Subcutaneous adipose tissue (tissue), 4 donors: ENCODE results near the gene HERPUD1. TPM values are rescaled to one million over a fixed set of nuclear protein-coding genes. Genes with fewer than 3 reads are reported as not detected.

ENCODE experiments used
- total RNA-seq, 4 donors: library from RNA; depleted of rRNA; stranded (reverse); fragments of >200 nt; gene quantifications; one replicate each; pipeline ENCODE4 v1.1.0, GENCODE V29; 2016
- TF ChIP-seq, protein P1 (sequence below): fragments of 450-650 bp; IDR thresholded peaks from one replicate; pipeline ENCODE4 v1.5.1; 2016; ENCODE audit warnings: low read depth, mild to moderate bottlenecking, control low read depth, antibody characterized with exemption, moderate library complexity

The HERPUD1 gene
- total RNA-seq, 4 donors from 2014 or later: 134 to 230 (median 170) TPM

DNA sequence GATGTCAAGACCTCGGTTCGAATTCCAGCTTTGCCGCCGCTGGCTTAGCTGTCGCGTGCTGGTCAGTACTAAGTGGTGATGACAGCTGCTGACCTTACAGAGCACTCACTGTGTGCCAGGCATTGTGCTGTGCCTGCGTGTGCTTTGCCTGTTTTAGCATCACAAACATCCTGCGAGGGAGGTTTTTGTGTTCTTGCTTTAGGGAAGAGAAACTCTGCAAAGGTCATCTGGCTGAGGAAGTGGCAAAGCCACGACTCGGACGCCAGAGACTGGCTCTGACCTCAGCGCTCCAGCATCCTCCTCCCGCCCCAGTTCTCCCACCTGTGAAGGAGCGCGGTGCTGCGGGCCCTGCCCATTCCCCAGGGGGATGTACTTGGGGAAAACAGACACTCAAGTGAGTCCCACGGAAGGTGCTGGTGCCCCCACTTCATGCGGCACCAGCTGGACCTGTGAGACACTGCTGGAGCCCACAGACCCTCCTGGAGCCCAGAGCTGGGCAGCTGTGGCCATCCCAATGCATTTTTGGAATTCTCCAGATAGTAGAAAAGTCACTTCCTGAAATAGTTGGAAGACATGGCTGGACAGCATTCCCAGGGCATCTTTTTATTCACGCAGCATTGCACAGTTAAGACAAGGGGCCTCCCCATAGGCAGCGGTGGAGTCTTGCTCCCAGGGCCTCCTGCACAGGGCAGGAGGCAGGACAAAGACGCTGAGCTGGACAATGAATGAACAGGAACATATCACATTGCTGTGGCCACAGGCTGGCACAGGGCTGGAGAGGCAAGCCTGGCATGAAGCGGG lies 20.0 kb upstream of the HERPUD1 start:
- TF ChIP-seq, protein P1, sequence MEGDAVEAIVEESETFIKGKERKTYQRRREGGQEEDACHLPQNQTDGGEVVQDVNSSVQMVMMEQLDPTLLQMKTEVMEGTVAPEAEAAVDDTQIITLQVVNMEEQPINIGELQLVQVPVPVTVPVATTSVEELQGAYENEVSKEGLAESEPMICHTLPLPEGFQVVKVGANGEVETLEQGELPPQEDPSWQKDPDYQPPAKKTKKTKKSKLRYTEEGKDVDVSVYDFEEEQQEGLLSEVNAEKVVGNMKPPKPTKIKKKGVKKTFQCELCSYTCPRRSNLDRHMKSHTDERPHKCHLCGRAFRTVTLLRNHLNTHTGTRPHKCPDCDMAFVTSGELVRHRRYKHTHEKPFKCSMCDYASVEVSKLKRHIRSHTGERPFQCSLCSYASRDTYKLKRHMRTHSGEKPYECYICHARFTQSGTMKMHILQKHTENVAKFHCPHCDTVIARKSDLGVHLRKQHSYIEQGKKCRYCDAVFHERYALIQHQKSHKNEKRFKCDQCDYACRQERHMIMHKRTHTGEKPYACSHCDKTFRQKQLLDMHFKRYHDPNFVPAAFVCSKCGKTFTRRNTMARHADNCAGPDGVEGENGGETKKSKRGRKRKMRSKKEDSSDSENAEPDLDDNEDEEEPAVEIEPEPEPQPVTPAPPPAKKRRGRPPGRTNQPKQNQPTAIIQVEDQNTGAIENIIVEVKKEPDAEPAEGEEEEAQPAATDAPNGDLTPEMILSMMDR: no peak

DNA sequence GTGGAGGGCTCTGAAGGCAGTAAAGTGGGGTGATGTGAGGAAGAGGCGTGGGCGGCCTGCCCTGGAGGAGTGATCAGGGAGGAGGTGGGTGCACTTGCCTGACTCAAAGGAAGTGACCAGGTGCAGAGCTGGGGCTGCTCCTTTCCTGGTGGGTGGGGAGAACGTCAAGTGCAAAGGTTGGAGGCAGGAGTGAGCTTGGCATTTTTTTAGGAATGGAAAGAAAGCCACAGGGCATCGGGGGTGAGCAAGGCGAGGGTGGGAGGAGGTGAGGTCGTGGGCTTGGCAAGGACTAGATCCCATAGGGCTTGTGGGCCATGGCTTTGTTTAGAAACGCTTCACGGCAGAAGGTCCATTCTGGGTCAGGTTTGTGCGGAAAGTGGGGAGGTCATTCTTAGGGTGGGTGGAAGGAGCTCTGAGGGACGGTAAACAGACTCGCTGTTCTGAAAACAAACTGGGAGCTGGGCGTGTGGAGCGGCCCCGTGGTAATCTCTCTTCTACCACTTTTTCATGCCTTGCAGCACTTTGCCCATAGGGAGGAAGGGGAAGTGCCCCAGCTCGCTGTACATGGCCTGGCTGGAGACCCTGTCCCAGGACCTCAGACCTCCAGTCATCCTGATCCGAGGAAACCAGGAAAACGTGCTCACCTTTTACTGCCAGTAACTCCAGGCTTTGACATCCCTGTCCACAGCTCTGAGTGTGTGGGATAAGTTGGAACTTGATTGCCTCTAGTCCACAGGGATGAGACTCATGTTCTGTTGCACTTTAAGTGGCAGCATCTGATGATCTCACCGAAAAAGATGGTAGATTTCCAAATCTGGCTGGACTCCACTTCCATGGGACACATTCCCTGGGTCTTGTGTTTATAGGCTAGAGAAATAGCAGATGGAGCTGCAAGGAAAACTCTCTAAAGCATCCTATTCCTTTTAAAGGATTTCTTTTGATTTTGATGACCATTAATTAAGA lies 18.9 kb upstream of the HERPUD1 start:
- TF ChIP-seq, protein P1: no peak

DNA sequence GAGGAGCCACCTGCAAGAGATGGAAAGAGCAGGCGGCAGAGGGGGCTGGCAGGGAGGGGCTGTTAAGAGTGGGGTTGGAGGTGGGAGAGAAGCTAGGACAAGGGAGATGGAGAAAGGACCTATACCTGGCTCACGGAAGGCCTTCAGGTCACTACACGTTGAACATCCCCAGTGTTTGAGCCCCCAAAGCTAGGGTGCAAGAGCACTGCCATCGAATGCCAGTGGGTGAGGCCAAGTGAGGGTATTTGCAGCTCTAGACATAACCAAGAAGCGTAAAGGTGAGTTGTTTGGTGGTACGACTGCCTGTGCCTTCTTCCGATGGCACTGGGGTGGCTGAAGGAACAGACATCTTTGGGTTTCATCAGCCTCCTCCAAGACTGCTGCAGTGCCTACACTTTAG lies 17.0 kb upstream of the HERPUD1 start:
- TF ChIP-seq, protein P1: no peak

DNA sequence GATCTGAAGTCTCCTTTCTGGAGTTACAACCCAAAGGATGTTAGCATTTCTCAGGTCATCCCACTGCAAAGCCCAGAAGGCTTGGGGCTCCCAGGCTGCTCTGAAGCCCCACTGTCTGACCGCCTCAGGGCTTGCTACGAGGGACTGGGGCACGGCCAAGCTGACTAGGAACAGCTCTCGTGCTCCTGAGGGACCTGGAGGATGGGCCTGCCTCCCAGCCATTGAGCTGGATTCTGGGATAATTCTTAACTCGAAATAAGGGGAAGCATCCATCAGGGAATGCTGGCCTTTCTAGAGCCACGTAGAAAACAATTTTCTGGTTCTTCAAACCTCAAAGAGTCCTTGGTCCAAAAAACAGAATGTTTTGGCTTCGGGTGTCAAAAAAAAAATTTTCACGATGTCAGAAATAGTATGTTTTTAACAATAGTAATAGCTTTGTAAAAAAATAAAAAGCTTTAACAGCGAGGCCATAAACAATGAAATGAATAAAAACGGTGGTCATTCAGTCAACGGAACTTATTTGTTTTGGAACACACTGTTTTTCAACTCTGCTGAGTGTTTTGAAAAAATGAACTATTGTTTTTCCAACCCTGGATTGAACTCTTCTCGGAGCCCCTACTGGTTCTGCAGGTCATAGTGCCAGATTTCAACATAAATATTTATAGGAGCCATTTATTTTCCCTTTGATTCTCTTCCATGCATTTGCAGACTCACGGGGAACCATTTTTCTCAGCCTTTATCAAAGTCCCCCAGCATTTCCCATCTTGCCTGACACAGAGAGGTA lies 16.4 kb upstream of the HERPUD1 start:
- TF ChIP-seq, protein P1: no peak

DNA sequence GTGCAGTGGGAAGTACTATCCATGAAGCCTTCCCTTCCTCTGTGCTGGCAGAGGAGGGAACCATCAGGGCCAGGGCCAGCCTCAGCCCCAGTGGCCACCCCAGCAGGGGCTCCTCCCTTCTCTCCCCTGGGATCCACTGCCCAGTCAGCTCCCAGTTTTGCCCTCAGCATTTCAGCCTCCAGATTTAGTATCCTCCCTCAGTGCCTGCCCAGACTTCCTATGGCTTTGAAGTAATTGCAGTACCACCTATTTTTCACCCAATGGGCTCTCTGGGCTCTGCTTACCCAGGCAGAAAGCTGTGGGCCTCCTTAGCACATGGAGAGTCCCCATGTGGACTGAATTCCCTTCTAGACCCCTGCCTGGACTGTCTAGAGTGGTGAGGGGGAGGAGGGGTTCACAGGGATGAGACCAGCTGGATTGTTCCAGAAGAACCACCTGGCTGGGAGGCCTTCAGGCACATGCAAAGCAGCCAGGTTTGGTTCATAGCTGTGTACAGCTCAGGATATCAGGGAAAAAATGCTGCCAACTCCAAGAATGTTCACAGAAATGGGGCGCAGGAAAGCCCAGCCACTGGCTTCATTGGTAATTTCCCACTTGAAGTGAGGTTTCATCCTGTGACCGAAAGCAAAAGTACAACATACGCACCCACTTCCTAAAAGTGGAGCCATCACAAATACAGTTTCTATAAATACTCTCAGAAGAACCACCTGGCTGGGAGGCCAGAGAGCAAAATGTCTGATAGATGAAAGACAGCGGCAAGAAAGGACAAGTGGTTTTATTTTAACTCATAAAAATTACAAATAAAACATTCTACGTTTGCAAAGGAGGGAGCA lies 15.2 kb upstream of the HERPUD1 start:
- TF ChIP-seq, protein P1: no peak

DNA sequence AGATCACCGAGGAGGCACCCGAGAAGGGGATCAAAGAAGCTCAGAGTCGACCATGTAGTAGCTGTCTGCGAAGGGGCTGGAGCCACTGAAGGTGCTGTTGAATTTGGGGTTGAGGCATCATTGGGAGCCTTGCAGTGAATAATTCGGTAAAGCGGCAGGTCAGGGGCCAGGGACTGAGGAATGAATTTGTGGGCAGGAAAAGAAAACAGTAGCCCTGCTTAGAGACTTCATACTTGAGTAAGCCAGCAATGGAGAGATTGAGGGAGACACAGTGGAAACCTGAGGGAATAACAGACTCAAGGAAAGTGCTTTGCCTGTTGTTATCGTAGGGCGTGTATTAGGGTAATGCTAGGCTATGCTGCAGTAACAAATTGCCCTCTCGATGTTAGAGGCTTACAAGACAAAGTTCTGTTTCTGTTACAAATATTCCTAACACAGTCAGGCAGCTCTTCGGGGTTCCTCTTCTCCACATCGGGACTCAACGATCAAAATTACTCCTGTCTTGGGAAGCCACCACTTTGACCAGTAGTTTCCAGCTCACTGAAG lies 13.4 kb upstream of the HERPUD1 start:
- TF ChIP-seq, protein P1: no peak
